ENCODE data around the gene ANKRD28.
"Not testable (repeated sequence)": the region's sequence is repeated elsewhere in the genome, so short reads cannot be mapped to it uniquely, and the experiment has no call there.

ANKRD28 gene

DNA sequence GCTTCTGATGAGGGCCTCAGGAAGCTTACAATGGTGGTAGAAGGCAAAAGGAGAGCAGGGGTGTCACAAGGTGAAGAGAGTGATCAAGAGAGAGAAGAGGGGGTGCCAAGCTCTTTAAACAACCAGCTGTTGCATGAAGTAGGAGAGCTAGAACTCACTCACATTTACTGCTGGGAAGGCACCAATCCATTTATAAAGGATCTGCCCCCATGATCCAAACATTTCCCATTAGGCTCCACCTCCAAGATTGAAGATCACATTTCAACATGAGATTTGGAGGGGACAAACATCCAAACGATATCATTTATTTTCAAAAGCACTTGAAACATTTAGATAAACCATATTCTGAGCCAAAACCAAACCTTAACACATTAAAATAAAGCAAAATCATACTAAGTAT is 26.3 kb downstream of the ANKRD28 start:
- DNase-seq (ENCODE audit: low read depth in 2 of 2), result no peak

DNA sequence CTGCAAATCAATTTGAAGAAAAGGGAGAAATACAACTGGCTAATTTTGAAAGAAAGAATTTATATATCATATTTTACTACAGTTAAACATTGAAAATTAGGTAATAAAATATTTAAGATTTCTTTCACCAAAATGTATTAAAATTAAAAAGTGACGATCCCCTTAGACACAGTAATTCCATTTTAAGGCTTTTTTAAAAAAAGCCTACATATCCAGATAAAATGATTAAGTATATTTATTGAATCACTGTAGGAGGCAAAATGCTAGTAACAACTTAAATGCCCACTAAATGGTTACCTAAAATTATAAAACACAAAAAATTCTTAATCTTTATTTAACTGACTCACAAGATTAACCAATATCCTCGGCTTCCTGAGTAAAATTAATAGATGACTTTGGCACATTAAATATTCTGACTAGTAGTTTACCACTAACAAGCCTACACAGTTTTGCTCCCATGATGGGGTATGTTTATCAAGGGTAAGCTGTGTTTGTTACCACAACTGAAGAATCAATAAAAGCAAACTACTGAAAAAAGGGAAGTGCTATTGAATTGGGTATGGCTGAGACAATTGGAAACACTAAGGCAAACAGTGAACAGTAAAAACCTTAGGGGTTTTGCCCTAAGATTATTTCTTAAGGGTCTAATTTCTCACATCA is 28.4 kb downstream of the ANKRD28 start:
- DNase-seq (ENCODE audit: low read depth in 2 of 2), result no peak

DNA sequence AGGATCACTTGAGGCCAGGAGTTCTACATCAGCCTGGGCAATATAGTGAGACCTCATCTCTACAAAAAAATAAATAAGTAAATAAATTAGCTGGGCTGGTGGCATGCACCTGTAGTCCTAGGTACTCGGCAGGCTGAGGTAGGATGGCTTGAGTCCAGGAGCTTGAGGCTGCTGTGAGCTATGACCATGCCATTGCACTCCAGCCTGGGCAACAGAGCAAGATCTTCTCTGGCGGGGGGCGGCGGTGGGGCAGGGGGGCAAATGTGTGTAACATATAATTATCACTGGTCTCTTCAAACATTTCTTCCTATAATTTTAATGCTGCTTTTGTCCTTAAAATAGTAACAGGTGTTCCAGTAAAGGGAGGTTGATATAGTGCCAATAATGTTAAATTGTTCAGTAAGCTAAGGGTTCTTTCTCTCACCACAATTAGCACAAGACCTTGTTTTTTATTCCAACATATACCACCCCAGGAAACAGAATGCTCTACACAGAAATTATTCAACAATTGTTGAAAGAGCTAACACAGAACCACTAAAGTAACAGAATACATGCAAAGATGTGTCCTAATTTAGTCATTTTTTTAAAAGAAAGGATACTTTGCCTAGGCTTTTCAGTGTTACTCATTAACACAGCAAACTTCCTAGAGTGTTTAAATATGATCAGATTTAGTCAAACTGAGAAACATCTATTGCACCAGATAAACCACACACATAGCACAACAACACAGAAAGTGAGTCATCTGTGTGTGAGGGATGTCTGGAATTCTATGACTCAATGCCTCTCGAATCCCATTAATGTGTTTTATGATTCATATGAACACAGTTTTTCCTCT is 29.1 kb downstream of the ANKRD28 start:
- peak; percentile 95 for DNase-seq (ENCODE audit: low read depth in 2 of 2)

DNA sequence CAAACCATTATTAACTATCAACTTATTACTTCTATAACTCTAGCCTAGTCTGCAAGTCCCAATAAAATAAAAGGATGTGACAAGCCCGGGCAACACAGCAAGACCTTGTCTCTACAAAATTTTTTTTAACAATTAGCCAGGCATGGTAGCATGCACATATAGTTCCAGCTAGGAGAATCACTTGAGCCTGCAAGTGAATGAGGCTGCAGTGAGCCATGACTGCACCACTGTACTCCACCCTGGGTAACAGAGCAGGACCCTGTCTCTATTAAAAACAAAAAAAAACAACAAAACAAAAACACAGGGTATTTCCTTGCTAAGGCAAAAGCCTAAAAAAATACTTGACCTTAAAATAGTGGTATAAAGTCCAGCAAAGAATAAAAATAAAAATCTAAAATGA is 31.4 kb downstream of the ANKRD28 start:
- no peak for DNase-seq (ENCODE audit: low read depth in 2 of 2)

DNA sequence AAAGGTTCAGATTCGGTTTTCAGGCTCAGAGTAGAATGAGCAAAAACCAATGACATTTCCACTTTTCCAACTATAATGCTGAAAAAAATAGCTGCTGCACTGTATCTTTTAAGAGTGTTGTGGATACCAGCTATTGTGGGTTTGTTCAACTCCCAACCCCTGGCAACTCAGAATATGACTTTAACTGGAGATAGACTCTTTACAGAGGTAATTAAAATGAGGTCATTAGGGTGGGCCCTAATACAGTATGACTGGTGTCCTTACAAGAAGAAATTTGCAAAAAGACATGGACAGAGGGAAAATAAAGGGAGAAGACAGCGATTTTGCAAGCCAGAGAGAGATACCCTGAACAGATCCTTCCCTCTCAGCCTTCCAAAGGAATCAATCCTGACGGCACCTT is 39.5 kb downstream of the ANKRD28 start:
- DNase-seq (ENCODE audit: low read depth in 2 of 2), result no peak

DNA sequence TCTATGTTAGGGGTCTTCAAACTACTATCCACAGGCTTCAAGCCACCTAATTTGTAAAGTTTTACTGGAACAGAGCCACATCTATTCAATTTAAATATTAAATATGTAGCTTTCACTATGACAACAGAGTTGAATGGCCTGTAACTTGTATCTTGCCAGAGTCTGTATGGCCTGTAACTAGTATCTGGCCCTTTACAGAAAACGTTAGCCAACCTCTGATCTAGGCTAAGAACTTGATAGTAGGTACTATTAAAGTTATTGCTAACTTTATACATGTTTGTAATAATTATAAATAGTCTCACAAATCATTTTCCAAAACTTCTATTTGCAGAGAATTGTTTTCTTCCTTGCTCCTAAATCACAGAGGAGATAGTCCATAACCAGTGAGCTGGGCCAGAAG is 40.0 kb downstream of the ANKRD28 start:
- DNase-seq (ENCODE audit: low read depth in 2 of 2), result no peak

DNA sequence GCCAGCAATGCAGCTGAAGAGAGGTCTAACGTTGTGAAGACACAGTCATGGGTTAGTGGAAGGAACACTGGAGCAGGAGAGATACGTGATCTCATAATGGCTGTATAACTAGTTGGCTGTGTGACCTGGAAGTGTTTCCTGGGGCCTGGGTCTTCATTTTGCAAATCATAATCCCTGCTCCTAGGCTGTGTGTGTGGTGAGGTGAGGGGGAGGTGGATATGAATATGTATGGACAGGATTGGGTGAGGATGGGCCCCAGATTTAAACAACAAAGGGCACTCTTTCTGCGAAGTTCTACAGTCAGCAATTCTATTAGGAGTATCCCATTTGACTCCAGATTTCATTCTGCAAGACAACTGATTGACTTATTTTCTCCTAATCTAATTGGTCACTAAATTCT is 41.3 kb downstream of the ANKRD28 start:
- DNase-seq (ENCODE audit: low read depth in 2 of 2), result no peak

DNA sequence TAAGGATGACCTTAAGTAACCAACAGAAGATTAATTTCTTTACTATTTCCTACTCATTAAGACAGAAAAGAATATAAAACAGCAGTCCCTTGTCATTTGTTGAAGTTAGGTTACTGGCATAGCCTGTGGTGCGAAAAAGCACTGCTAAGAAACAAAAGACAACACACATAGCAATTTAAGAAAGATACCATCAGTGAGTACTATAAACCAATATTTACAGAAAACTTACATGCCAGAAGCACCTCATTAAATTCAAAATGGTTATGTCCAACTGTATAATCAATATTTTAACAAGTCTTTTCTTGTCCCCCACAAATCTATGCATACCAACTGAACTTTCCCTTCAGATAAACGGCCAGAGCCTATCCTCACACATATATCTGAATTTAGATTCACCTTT is 42.0 kb downstream of the ANKRD28 start:
- DNase-seq (ENCODE audit: low read depth in 2 of 2), result no peak

DNA sequence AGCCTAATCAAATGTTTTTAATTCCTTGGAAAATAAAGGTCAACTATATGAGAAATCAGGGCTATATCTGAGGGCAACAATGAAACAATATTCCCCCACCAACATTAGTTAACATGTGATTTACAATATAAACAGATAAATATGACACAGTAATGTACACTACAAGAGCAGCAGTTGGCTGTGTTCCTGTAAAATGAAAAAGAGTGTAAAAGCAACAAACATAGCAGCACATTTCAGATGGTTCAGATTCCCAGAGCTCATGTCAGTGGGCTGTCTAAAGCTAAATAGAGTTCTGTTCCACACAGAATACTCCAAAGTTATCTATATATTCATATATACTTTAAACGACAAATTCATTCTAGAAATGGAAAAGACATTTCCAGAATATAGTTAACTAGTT is 42.6 kb downstream of the ANKRD28 start:
- no peak for DNase-seq (ENCODE audit: low read depth in 2 of 2)

DNA sequence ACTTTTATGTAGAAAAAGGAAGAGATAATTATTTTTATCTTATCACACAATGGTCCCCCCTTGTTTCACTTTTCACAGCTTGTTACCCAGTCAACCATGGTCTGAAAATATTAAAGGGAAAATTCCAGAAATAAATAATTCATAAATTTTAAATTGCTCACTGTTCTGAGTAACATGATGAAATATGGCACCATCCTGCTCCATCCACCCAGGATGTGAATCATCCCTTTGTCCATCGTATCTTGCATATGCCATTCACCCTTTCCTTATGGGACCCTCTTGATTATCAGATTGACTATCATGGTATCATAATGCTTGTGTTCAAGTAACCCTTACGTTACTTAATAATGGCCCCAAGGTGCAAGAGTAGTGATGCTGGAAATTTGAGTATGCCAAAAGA is 43.7 kb downstream of the ANKRD28 start:
- no peak for DNase-seq (ENCODE audit: low read depth in 2 of 2)

DNA sequence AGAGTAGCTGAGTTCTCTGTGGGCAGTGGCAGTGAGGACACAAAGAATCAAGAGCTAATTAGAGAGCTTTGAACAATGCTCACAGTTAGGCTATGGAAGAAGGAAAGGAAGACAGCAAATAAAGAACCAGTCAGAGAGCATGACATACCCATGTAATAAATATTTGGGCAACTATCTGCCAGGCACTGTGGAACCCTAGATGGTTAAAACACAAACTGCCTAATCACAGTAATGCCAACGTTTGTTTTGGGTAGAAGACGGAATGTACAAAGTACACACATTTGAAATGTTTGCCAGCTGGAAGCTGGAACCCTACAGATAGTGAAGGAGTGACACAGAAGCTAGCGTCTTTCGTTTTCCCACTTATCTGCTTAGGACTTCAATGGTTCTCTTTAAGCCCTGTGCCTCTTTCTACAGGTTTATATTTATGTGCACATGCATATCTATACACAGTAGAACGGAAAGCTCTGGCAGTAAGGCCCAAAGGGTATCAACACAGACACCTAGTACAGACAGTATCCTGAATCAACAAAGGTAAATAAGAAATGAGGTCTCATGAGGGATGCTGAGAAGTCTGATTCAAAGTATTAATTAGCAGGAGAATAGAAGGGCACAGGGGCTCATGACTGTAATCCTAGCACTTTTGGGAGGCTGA is 44.6 kb downstream of the ANKRD28 start:
- no peak for DNase-seq (ENCODE audit: low read depth in 2 of 2)

DNA sequence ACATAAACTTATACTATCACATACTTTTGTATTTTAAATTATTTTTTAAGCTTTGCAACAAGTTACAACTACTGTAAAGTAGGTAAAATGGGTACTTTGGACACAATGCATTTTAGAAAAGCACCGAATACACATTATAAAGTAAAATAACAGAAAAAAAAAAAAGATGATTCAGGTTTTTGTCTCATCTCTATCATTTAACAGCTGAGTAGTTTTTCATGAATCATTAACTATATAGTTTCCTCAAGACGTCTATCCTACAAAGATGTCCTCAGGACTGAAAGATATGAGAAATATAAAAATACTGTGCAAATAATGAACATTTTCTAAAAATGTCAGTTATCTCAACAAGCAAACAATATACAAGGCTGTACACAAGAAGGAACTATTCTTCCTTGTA is 46.9 kb downstream of the ANKRD28 start:
- no peak for DNase-seq (ENCODE audit: low read depth in 2 of 2)

DNA sequence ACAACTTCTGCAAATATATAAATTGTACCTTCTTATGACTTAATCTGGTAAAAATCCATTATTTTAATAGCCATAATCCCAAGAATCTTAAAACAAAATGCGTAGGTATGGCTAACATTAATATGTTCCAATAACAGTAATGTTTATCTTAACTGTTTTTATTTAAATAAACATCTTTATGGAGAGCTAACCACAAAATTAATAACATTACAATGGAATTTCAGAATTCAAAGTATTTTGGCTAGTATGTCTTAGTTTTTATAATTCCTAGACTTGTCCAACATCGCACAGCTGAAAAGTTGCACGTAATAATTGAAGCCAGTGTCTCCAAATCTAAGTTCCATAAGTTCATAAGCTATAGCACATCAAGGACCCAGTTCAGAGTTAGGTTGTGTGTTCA is 47.6 kb downstream of the ANKRD28 start:
- no peak for DNase-seq (ENCODE audit: low read depth in 2 of 2)

DNA sequence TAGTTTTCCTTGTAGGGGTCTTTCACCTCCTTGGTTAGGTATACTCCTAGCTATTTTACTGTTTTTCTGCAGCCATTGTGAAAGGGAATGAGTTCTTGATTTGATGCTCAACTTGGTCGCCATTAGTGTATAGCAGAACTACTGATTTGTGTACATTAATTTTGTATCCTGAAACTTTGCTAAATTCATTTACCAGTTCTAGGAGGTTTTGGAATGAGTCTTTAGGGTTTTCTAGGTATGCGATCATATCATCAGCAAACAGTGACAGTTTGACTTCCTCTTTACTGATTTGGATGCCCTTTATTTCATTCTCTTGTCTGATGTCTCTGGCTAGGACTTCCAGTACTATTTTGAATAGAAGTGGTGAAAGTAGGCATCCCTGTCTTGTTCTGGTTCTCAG is 51.9 kb downstream of the ANKRD28 start:
- DNase-seq (ENCODE audit: low read depth in 2 of 2), result not testable (repeated sequence)

DNA sequence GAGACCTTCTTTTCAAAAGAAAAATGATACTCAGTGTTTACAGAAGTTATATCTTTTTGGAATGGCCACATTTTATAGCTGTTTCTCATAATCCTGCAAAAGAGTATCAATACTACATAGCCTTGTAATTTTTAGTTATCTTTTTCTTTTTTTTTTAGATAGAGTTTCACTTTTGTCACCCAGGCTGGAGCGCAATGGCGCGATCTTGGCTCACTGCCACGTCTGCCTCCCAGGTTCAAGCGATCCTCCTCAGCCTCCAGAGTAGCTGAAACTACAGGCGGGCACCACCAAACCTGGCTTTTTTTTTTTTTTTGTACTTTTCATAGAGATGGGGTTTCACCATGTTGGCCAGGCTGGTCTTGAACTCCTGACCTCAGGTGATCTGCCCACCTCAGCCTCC is 53.6 kb downstream of the ANKRD28 start:
- DNase-seq (ENCODE audit: low read depth in 2 of 2), result no peak

DNA sequence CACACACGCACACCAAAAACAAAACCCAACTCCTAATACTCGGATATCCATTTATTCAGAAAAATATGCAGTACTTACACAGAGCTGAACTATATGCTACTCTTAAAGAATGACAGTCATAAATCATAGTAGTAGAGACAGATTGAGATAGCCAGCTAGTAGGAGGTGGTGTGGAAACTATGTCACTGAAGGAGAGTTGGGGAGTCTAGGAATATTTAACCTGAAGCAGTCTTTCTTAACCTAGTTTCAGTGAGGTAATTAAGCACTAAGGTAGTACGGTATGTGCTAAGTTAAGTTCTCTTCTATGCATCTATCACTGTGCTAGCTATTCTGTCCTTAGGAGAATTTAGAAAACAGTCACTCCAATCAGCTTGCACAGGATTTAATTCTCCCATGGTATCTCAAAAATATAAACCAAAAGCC is 54.2 kb downstream of the ANKRD28 start:
- no peak for DNase-seq (ENCODE audit: low read depth in 2 of 2)

DNA sequence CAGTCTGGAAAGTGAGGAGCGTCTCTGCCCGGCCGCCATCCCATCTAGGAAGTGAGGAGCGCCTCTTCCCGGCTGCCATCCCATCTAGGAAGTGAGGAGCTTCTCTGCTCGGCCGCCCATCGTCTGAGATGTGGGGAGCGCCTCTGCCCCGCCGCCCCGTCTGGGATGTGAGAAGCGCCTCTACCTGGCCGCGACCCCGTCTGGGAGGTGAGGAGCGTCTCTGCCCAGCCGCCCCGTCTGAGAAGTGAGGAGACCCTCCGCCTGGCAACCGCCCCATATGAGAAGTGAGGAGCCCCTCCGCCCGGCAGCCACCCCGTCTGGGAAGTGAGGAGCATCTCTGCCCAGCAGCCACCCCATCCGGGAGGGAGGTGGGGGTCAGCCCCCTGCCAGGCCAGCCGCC is 55.5 kb downstream of the ANKRD28 start:
- not testable (repeated sequence) for DNase-seq (ENCODE audit: low read depth in 2 of 2)

DNA sequence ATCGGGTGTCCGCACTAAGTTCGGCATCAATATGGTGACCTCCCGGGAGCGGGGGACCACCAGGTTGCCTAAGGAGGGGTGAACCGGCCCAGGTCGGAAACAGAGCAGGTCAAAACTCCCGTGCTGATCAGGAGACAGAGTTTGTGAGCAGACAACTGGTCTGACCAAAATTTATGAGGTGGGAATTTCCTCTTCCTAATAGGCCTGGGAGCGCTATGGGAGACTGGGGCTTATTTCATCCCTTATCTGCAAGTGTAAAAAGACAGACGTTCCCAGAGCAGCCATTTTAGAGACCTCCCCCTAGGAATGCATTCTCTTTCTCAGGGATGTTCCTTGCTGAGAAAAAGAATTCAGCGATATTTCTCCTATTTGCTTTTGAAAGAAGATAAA is 59.2 kb downstream of the ANKRD28 start:
- not testable (repeated sequence) for DNase-seq (ENCODE audit: low read depth in 2 of 2)

DNA sequence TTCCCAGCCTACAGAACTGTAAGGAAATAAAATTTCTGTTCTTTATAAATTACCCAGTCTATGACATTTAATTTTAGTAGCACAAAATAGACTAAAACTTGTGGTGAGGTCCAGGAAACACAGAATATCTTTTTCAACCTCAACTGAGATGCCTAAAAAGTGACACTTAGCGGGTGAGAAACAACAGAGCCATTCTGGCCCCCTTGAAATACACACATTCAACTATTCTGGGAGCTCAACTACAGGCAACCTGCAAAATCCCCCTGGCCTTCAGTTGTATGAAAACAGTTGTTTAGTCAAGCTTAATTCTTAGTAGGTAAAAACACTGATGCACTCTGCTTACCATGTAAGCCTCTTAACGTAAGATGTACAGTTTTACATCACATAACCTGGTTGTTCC is 66.8 kb downstream of the ANKRD28 start:
- DNase-seq (ENCODE audit: low read depth in 2 of 2), result no peak

DNA sequence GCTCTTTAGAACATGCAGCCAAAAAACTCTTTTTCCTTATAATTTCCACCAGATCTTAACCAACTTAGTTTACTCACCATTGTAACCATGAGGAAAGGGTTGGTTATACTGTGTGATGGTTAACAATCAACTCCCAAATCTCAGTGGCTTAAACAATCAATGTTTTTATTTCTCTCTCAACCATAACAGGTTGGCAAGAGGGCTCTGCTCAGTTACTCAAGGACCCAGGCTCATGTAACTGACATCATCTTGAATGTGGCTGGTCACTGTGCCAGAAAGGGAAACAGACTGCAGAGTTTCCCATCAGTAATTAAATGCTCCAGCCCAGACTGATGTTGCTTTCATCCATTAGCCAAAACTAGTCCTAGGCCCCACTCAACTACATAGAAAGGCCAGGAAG is 69.0 kb downstream of the ANKRD28 start:
- DNase-seq (ENCODE audit: low read depth in 2 of 2), result no peak

DNA sequence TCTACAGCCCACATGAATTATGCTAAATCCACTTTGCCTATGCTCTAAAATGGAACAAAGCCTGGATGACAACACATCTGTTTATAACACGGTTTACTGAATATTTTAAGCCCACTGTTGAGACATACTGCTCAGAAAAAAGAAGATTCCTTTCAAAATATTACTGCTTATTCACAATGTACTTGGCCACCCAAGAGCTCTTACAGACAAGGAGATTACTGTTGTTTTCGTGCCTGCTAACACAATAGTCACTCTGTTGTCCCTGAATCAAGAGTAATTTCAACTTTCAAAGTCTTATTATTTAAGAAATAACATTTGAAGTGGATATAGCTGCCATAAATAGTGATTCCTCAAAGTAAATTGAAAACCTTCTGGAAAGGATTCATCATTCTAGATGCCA is 70.9 kb downstream of the ANKRD28 start:
- DNase-seq (ENCODE audit: low read depth in 2 of 2), result no peak

DNA sequence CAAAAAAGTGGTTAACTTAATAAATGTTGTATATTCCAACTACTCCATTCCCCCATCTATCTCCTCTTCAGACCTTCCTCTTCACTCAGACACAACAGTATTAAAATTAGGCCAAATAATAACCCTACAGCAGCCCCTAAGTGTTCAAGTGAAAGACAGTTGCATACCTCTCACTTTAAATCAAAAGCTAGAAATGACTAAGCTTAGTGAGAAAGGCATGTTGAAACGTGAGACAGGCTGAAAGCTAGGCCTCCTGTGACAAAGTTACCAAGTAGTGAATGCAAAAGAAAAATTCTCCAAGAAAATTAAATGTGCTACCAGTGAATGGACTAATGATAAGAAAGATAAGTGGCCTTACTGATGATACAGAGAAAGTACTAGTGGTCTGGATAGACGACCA is 71.7 kb downstream of the ANKRD28 start:
- no peak for DNase-seq (ENCODE audit: low read depth in 2 of 2)

DNA sequence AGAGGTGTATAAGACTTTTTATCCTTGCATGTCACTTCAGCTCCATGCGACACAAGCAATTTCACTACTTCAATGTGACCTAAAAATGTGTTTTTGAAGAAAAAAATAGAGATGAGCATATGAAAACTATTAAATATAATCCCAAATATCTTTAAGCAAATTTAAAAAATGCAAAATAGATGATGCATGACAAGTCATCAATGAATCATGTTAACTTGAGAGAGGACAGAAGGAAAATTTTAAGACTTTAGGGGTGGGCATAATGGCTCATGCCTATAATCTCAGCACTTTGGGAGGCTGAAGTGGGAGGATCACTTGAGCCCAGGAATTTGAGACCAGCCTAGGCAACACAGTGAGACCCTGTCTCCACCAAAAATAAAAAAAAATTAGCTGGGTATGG is 73.3 kb downstream of the ANKRD28 start:
- DNase-seq (ENCODE audit: low read depth in 2 of 2), result no peak

Data from fibroblast of skin of left biceps (primary cell).